Occipital lobe (tissue), 2 donors: Measurements from ENCODE around the gene IL11. TPM values are rescaled to one million over a fixed set of nuclear protein-coding genes. Genes with fewer than 3 reads are reported as not detected.
"Not testable (repeated sequence)": the region's sequence is repeated elsewhere in the genome, so short reads cannot be mapped to it uniquely, and the experiment has no call there.

Experiments used
- DNase-seq: peaks from one replicate; lab custom pipeline; 2025; lab: John Stamatoyannopoulos, UW
- total RNA-seq: library from RNA; depleted of rRNA; stranded (reverse); fragments of >200 nt; gene quantifications from one replicate; pipeline ENCODE4 v1.2.3, GENCODE V29; 2014

Gene IL11
- total RNA-seq, 1 donor from 2014 or later, result 0.16 TPM

DNA sequence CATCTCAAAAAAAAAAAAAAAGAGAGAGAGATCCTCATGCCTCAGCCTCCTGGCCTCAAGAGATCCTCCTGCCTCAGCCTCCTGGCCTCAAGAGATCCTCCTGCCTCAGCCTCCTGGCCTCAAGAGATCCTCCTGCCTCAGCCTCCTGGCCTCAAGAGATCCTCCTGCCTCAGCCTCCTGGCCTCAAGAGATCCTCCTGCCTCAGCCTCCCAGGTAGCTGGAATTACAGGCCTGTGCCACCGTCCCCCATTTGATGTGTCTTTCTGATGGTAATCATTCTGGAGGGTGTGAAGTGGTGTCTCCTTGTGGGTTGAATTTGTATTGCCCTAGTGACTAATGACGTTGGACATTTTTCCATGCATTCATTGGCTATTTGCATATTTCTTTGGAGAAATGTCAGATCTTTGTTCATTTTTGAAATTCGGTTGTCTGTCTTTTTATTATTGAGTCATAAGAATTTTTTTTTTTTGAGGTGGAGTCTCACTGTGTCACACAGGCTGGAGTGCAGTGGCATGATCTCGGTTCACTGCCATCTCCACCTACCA lies 41.4 kb downstream of the IL11 start:
- DNase-seq, result not testable (repeated sequence)

DNA sequence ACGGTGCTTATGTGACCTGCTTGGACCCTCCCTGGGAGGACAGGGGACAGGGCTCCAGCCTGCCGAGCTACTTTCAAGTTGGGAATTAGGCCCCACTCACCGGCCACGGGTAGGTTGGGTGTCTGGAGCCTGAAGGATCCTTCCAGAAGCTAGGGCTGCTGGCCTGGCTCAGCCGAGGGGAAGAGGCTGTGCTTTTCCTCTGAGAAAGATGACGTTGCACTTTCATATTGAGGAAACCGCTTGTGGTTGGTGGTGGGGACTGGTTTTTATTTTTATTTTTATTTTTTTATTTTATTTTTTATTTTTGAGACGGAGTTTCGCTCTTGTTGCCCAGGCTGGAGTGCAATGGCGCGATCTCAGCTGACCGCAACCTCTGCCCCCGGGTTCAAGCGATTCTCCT lies 45.1 kb downstream of the IL11 start, which contains the start of gene TMEM150B:
TSS of gene TMEM150B (minus strand) at position 170 of the 400 bp plus-strand sequence. CDS start 4,305 bp downstream, outside the sequence.
- no peak for DNase-seq

DNA sequence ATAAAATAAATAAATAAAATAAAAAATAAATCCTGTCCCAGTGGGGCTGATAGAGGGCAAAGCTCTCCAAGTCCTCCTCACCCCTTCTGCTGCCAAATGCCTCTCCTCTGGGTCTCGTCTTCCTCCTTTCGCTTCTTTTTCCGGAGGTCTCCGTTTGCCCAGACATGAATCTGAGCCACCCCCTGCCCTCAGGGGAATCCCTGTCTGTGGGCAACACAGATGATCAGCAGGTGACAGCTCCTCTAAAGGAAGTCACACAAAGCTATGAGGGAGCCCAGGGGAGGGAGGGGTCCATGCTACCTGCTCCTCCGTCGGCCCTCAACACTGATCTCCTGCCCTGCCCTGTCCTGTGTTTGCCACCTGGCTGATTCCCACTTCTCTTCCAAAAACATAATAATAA lies 45.6 kb downstream of the IL11 start:
- no peak for DNase-seq

- no peak for DNase-seq
These were observed 47.9 kb downstream of the IL11 start for GRCh38 chr19:55322204-55322885.

GRCh38 chr19:55321466-55322137 lies 48.7 kb downstream of the IL11 start:
- DNase-seq, result no peak

- no peak for DNase-seq
These were observed 49.3 kb downstream of the IL11 start for GRCh38 chr19:55320844-55321419.

DNA sequence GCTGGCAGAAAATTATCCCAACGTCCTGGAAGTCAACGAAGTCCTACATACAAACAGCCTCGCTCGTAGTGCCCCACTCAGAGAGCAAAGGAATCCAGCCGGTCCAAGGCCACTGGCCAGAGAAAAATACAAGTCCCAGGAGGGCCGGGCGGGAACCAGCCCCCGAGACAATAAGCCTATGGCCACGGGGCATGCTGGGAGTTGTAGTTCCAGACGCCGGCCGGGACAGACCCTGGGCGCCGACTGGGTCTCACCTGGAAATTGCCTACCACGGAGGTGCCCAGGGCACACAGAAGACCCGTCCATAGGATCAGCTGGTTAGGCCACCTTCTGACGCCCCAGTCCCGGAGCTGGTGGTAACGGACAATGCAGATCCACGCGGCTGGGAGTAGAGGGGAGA lies 50.5 kb downstream of the IL11 start:
- no peak for DNase-seq

DNA sequence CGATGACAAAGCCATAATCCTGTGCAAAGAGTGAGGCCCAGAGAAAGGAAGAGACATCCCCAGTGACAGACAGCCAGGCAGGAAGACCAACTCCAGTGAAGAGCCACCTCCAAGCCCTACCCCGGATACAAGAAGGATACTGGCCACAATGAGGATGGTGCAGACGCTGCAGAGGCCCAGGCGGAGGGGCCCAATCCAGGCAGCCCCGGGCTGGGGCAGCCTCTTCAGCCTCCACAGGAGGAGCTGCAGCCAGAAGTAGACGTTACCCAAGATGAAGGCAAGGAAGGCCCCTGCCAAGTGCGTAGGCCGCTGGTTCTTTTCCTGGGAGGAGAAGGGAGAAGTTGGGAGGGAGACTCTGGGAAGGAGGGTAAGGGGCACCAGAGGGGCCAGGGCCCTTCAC lies 53.6 kb downstream of the IL11 start:
- DNase-seq, result no peak

GRCh38 chr19:55315956-55316525 lies 54.2 kb downstream of the IL11 start:
- DNase-seq, result no peak

GRCh38 chr19:55314396-55314795 lies 55.9 kb downstream of the IL11 start:
- no peak for DNase-seq

Other genes with a start within 250 kb of the IL11 start
- gene TNNT1, start 221.3 kb downstream of the IL11 start, total RNA-seq, result not detected
- not detected for gene TNNI3, start 212.7 kb downstream of the IL11 start, total RNA-seq
- 0.31 TPM for gene DNAAF3, start 203.8 kb downstream of the IL11 start, total RNA-seq
- gene SYT5, start 190.2 kb downstream of the IL11 start, total RNA-seq, result 36.8 TPM
- 0.47 TPM for gene PTPRH, start 161.0 kb downstream of the IL11 start, total RNA-seq
- 0.78 TPM for gene TMEM86B, start 141.7 kb downstream of the IL11 start, total RNA-seq
- gene PPP6R1, start 111.4 kb downstream of the IL11 start, total RNA-seq, result 11.4 TPM
- gene HSPBP1, start 90.4 kb downstream of the IL11 start, total RNA-seq, result 23.4 TPM
- gene BRSK1, start 86.5 kb downstream of the IL11 start, total RNA-seq, result 67.1 TPM
- 0.47 TPM for gene TMEM150B, start 45.1 kb downstream of the IL11 start, total RNA-seq
- 6.9 TPM for gene KMT5C, start 30.6 kb downstream of the IL11 start, total RNA-seq
- gene COX6B2, start 15.7 kb downstream of the IL11 start, total RNA-seq, result not detected
- gene GARIN5B, start 7.2 kb downstream of the IL11 start, total RNA-seq, result not detected
- not detected for gene TMEM190, start 6.4 kb upstream of the IL11 start, total RNA-seq
- not detected for gene TMEM238, start 13.8 kb upstream of the IL11 start, total RNA-seq
- gene RPL28, start 15.5 kb upstream of the IL11 start, total RNA-seq, result 112 TPM
- 35.9 TPM for gene UBE2S, start 37.3 kb upstream of the IL11 start, total RNA-seq
- gene SHISA7, start 72.8 kb upstream of the IL11 start, total RNA-seq, result 4.2 TPM
- 13.7 TPM for gene ISOC2, start 91.2 kb upstream of the IL11 start, total RNA-seq
- gene C19orf85, start 94.3 kb upstream of the IL11 start, total RNA-seq, result not detected
- gene ZNF628, start 106.2 kb upstream of the IL11 start, total RNA-seq, result 0.78 TPM
- gene NAT14, start 114.7 kb upstream of the IL11 start, total RNA-seq, result 15.0 TPM
- gene SSC5D, start 118.0 kb upstream of the IL11 start, total RNA-seq, result 0.31 TPM
- gene SBK2, start 166.7 kb upstream of the IL11 start, total RNA-seq, result not detected
- 0.31 TPM for gene SBK3, start 175.1 kb upstream of the IL11 start, total RNA-seq
- 4.2 TPM for gene ZNF579, start 210.4 kb upstream of the IL11 start, total RNA-seq
- gene FIZ1, start 229.1 kb upstream of the IL11 start, total RNA-seq, result 4.1 TPM
- 2.8 TPM for gene ZNF524, start 229.8 kb upstream of the IL11 start, total RNA-seq
- 1.2 TPM for gene ZNF865, start 235.2 kb upstream of the IL11 start, total RNA-seq